ENCODE measurements around the gene CAVIN4.

Gene CAVIN4

DNA sequence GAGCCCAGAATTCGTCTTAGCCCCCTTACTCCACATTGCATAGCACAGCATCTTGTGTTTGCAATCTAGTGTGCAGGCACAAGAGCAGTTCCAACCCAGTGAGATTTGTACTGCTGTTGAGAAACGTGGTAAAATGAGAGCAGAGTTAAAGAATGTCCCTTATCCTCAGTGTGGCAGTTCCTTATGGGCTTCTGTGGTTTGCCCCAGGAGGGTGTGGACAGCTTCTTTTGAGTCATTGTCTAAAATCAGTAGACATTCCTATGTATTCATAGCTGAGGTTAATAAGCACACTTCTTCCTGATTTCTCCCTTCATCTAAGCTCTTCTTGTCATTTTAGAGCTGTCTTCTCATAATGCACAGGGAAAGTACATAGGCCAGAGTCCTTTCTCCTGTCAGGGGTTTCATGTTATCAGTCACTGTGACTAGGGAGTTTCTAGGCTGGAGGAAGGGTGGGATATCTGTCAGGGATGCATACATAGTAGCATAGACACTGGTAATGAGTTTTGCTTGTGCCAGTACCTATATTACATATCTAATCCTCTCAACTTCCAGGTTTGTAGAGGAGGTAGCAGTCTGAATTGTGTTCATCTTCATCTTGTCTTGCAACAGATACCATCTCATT lies 2.0 kb upstream of the CAVIN4 start:
- H3K36me3 ChIP-seq (ENCODE audit: control insufficient read depth, insufficient read depth, low read length) = no peaks in the 10 kb centered on the region
- TF ChIP-seq, protein P1, sequence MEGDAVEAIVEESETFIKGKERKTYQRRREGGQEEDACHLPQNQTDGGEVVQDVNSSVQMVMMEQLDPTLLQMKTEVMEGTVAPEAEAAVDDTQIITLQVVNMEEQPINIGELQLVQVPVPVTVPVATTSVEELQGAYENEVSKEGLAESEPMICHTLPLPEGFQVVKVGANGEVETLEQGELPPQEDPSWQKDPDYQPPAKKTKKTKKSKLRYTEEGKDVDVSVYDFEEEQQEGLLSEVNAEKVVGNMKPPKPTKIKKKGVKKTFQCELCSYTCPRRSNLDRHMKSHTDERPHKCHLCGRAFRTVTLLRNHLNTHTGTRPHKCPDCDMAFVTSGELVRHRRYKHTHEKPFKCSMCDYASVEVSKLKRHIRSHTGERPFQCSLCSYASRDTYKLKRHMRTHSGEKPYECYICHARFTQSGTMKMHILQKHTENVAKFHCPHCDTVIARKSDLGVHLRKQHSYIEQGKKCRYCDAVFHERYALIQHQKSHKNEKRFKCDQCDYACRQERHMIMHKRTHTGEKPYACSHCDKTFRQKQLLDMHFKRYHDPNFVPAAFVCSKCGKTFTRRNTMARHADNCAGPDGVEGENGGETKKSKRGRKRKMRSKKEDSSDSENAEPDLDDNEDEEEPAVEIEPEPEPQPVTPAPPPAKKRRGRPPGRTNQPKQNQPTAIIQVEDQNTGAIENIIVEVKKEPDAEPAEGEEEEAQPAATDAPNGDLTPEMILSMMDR (IDR thresholded peaks at IDR 0.05; ENCODE audit: insufficient read depth, low read length, poor library complexity, severe bottlenecking) = no peak
- DNase-seq (ENCODE audit: extremely low read depth, insufficient read length) = no peak
- no peak overlapping the region for H3K4me3 ChIP-seq (replicated peaks; ENCODE audit: low read depth, low read length)
- no peaks in the 10 kb centered on the region for H3K27me3 ChIP-seq (replicated peaks; ENCODE audit: control insufficient read depth, insufficient read depth, low read length)

DNA sequence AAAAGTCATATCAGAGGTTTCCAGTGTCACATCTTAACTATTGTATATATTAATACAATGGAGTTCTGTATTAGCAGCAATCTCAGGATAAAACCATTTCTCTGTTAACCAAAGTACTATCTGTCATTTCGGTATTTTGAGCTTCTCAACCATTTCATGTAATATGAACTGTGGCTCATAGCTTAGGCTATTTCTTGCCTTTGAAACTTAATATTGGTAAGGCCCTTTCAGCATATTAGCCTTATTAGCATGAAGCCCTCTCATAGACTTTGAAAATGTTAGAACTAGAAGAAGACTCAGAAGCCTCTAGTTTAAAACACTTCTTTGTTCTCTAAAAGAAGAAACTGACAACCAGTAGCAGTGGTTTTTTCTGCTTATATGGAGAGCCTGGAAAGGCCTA lies 731 bp downstream of the CAVIN4 start:
- H3K36me3 ChIP-seq (ENCODE audit: control insufficient read depth, insufficient read depth, low read length) = no peaks in the 10 kb centered on the region
- no peak for DNase-seq (ENCODE audit: extremely low read depth, insufficient read length)
- H3K4me3 ChIP-seq (replicated peaks; ENCODE audit: low read depth, low read length) = no peak overlapping the region
- no peaks in the 10 kb centered on the region for H3K27me3 ChIP-seq (replicated peaks; ENCODE audit: control insufficient read depth, insufficient read depth, low read length)
- TF ChIP-seq, protein P1 (IDR thresholded peaks at IDR 0.05; ENCODE audit: insufficient read depth, low read length, poor library complexity, severe bottlenecking) = no peak

DNA sequence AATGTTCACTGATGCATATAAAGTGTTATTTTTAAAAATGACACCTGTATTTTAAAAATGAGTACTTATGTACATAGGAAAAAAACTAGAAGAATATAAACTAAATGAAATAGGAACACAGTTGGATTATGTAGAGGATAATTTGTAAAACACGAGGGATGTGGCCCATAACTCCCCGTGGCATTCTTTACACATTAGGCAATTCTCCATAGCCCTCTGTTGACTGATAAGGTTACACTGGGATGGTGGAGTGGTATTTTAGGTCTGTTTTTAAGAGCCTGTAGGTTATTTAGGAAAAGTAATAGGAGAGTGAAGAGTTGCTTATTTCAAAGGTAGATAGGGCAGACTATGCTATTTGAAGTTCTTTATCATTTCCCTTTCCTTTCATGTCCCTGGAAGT lies 1.8 kb downstream of the CAVIN4 start:
- H3K4me3 ChIP-seq (replicated peaks; ENCODE audit: low read depth, low read length) = no peak overlapping the region
- TF ChIP-seq, protein P1 (IDR thresholded peaks at IDR 0.05; ENCODE audit: insufficient read depth, low read length, poor library complexity, severe bottlenecking) = no peak
- H3K36me3 ChIP-seq (ENCODE audit: control insufficient read depth, insufficient read depth, low read length) = no peaks in the 10 kb centered on the region
- no peak for DNase-seq (ENCODE audit: extremely low read depth, insufficient read length)
- no peaks in the 10 kb centered on the region for H3K27me3 ChIP-seq (replicated peaks; ENCODE audit: control insufficient read depth, insufficient read depth, low read length)

DNA sequence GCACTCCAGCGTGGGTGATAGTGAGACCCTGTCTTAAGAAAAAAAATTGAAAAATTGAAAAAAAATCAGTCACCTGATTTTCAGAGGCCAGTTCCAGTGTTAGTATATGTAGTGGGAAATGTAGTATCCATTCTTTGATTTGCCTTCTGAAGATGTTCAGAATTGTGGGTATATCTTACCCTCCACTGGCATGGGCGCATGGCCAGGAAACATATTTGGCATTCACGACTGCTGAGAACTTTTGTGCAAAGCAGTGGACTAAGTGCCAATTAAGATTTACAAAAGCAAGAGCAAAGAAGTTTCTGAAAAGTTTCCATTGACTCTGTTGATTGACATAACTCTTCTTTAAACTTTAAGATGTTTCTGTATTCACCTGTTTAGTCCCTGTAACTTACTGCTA lies 2.4 kb downstream of the CAVIN4 start:
- Histone ChIP-seq H3K36me3 (ENCODE audit: control insufficient read depth, insufficient read depth, low read length) (no peaks in the 10 kb centered on the region), H3K27me3 (replicated peaks; ENCODE audit: control insufficient read depth, insufficient read depth, low read length) (no peaks in the 10 kb centered on the region), H3K4me3 (replicated peaks; ENCODE audit: low read depth, low read length) (no peak overlapping the region)
- DNase-seq (ENCODE audit: extremely low read depth, insufficient read length) = no peak
- TF ChIP-seq, protein P1 (IDR thresholded peaks at IDR 0.05; ENCODE audit: insufficient read depth, low read length, poor library complexity, severe bottlenecking) = no peak

DNA sequence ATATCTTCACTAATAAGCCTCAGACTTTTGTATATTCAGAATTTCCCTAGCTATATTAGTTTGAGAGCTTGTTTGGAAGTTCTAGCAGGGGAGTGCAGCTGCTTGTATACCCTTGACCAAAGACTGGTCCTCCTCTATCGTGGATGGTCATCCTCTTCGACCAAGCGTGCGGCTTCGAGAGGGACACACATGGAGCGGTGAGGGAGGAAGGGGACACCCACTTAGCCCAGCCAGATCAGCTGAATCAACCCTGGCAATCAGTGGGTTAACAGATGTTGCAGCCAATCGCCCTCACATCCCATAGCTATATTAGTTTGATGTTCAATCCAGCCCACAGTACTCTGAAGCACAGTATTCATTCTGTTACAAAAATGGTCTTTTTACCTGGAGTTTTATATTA lies 3.2 kb downstream of the CAVIN4 start:
- DNase-seq (ENCODE audit: extremely low read depth, insufficient read length) = no peak
- Histone ChIP-seq H3K36me3 (ENCODE audit: control insufficient read depth, insufficient read depth, low read length) (no peaks in the 10 kb centered on the region), H3K4me3 (replicated peaks; ENCODE audit: low read depth, low read length) (no peak overlapping the region), H3K27me3 (replicated peaks; ENCODE audit: control insufficient read depth, insufficient read depth, low read length) (no peaks in the 10 kb centered on the region)
- TF ChIP-seq, protein P1 (IDR thresholded peaks at IDR 0.05; ENCODE audit: insufficient read depth, low read length, poor library complexity, severe bottlenecking) = no peak

DNA sequence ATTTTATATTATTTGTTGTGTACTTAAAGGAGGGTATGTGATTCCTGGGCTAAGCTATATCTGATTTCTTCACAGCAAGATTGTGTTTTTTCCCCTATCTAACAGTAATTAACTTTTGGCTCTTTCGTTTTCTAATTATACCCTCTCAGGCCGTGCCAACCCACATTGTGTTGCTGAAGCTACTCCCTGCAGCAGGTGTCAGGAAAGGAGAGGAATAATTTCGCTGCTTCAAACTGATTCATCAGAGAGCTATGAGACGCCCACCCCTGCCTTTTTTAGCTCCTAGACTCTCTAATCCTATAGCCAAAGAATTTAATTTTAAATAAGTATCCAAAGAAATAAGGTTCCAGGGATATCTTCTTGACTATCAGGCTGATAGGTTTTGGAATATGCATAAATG lies 3.8 kb downstream of the CAVIN4 start:
- no peaks in the 10 kb centered on the region for H3K36me3 ChIP-seq (ENCODE audit: control insufficient read depth, insufficient read depth, low read length)
- DNase-seq (ENCODE audit: extremely low read depth, insufficient read length) = no peak
- TF ChIP-seq, protein P1 (IDR thresholded peaks at IDR 0.05; ENCODE audit: insufficient read depth, low read length, poor library complexity, severe bottlenecking) = no peak
- H3K4me3 ChIP-seq (replicated peaks; ENCODE audit: low read depth, low read length) = no peak overlapping the region
- no peaks in the 10 kb centered on the region for H3K27me3 ChIP-seq (replicated peaks; ENCODE audit: control insufficient read depth, insufficient read depth, low read length)
